Liver (tissue), 9 donors: ENCODE measurements around the gene NAA10. TPM values are rescaled to one million over a fixed set of nuclear protein-coding genes. Genes with fewer than 3 reads are reported as not detected.

Source experiments
- DNase-seq: peaks from one replicate; pipeline ENCODE4 v3.0.0-alpha.2; 2017; ENCODE audit warnings: low spot score
- H3K27ac ChIP-seq, 2 donors: one replicate each; pipeline ENCODE4 v1.7.0; 2013; ENCODE audit warnings: inconsistent platforms in 2 of 2, low read length in 2 of 2, control low read depth in 1 of 2, low read depth in 1 of 2, mild to moderate bottlenecking in 1 of 2
- H3K27me3 ChIP-seq, 4 donors: one replicate each; pipeline versions ENCODE4 v1.6.1 to v1.7.0; 2013; ENCODE audit warnings: low read length in 3 of 4, inconsistent platforms in 1 of 4, mild to moderate bottlenecking in 1 of 4, moderate library complexity in 1 of 4; ENCODE audit not compliant: control insufficient read depth in 4 of 4, insufficient read depth in 4 of 4
- H3K36me3 ChIP-seq, 4 donors: one replicate each; pipeline versions ENCODE4 v1.6.1 to v1.7.0; 2013; ENCODE audit warnings: low read length in 3 of 4, mild to moderate bottlenecking in 3 of 4, low read depth in 1 of 4, moderate library complexity in 1 of 4; ENCODE audit not compliant: control insufficient read depth in 4 of 4, insufficient read depth in 3 of 4
- H3K4me1 ChIP-seq, 4 donors: one replicate each; pipeline versions ENCODE4 v1.6.1 to v1.7.0; 2013; ENCODE audit warnings: low read length in 3 of 4, mild to moderate bottlenecking in 3 of 4, moderate library complexity in 1 of 4; ENCODE audit not compliant: control insufficient read depth in 4 of 4, insufficient read depth in 4 of 4
- H3K4me3 ChIP-seq, 3 donors: one replicate each; pipeline versions ENCODE4 v1.6.1 to v1.7.0; 2013; ENCODE audit warnings: low read length in 3 of 3, control low read depth in 1 of 3, low read depth in 1 of 3, mild to moderate bottlenecking in 1 of 3
- H3K9ac ChIP-seq, 2 donors: one replicate each; pipeline ENCODE4 v1.7.0; 2013; ENCODE audit warnings: low read length in 2 of 2, mild to moderate bottlenecking in 2 of 2, moderate library complexity in 2 of 2, control low read depth in 1 of 2, low read depth in 1 of 2
- H3K9me3 ChIP-seq, 4 donors: one replicate each; pipeline versions ENCODE4 v1.6.1 to v1.7.0; 2013; ENCODE audit warnings: low read length in 3 of 4; ENCODE audit not compliant: control insufficient read depth in 4 of 4
- EGR1 ChIP-seq, 2 donors: IDR thresholded peaks; 2 replicates each; pipeline ENCODE4 v1.6.1; 2016 to 2018; ENCODE audit warnings: antibody characterized with exemption in 2 of 2, low read depth in 2 of 2
- FOXA1 ChIP-seq: IDR thresholded peaks from 2 replicates; pipeline ENCODE4 v1.6.1; 2016; ENCODE audit warnings: antibody characterized with exemption
- GABPA ChIP-seq, 2 donors: IDR thresholded peaks in 1 of 2; conservative IDR thresholded peaks in 1 of 2; 2 replicates each; pipeline ENCODE4 v1.6.1; 2016; ENCODE audit warnings: antibody characterized with exemption in 2 of 2, mild to moderate bottlenecking in 1 of 2, moderate library complexity in 1 of 2
- HNF4A ChIP-seq, 2 donors: conservative IDR thresholded peaks; 2 replicates each; pipeline ENCODE4 v1.6.1; 2016; ENCODE audit warnings: antibody characterized with exemption in 2 of 2, mild to moderate bottlenecking in 2 of 2
- JUND ChIP-seq, 2 donors: IDR thresholded peaks; 2 replicates each; pipeline ENCODE4 v1.6.1; 2016; ENCODE audit warnings: antibody characterized with exemption in 2 of 2
- MAX ChIP-seq: IDR thresholded peaks from 2 replicates; pipeline ENCODE4 v1.6.1; 2016; ENCODE audit warnings: antibody characterized with exemption
- REST ChIP-seq: IDR thresholded peaks from 2 replicates; pipeline ENCODE4 v1.6.1; 2016; ENCODE audit warnings: antibody characterized with exemption, mild to moderate bottlenecking
- RXRA ChIP-seq, 2 donors: IDR thresholded peaks; 2 replicates each; pipeline ENCODE4 v1.6.1; 2017 to 2018; ENCODE audit warnings: antibody characterized with exemption in 2 of 2, mild to moderate bottlenecking in 1 of 2
- SP1 ChIP-seq: IDR thresholded peaks from 2 replicates; pipeline ENCODE4 v1.6.1; 2018; ENCODE audit warnings: antibody characterized with exemption, mild to moderate bottlenecking
- TAF1 ChIP-seq: conservative IDR thresholded peaks from 2 replicates; pipeline ENCODE4 v1.6.1; 2016; ENCODE audit warnings: antibody characterized with exemption, mild to moderate bottlenecking
- YY1 ChIP-seq: IDR thresholded peaks from 2 replicates; pipeline ENCODE4 v1.6.1; 2016; ENCODE audit warnings: antibody characterized with exemption, mild to moderate bottlenecking
- WGBS: extraction: QIAGEN DNeasy Blood & Tissue Kit; methylation state at CpG from one replicate; pipeline ENCODE4 v1.1.7; 2013; 5-methylcytosine and 5-hydroxymethylcytosine counted together
- polyA plus RNA-seq, 2 donors: library from polyadenylated mRNA; stranded (reverse) in 1 of 2; unstranded in 1 of 2; fragments of 200-250 nt in 1 of 2; fragments of >200 nt in 1 of 2; fragmentation: Nextera tagmentation in 1 of 2; extraction: Ambion mirVana in 1 of 2; gene quantifications; one replicate each; pipeline versions ENCODE4 v1.2.1 to v1.2.3, GENCODE V29; 2013 to 2015
- total RNA-seq, 2 donors: library from RNA; depleted of rRNA; stranded (reverse); fragments of >200 nt; gene quantifications; one replicate each; pipeline ENCODE4 v1.2.3, GENCODE V29; 2014
- TF ChIP-seq, protein P1 (sequence below): IDR thresholded peaks from 2 replicates; pipeline ENCODE4 v1.6.1; 2016; ENCODE audit warnings: antibody characterized with exemption
- donor health status: healthy.
- donor health status: healthy.
- donor health status: healthy.
- donor health status: healthy.
- donor health status: healthy.

NAA10 gene
- total and polyA plus RNA-seq, 4 donors: 20.5 to 58.8 (median 44.4) TPM

- H3K4me3 ChIP-seq: no peak overlapping the region
- peaks cover 6 to 53% (median 20%) of the 10 kb centered on the region in 4 donors for H3K36me3 ChIP-seq
- H3K27me3 ChIP-seq: no peaks in the 10 kb centered on the region
- no peak overlapping the region for H3K27ac ChIP-seq
- no peak overlapping the region for H3K9ac ChIP-seq
- 76% methylated on average over 19 of the region's 19 CpGs for WGBS
- H3K4me1 ChIP-seq: peaks cover 0 to 5% (median 0%) of the 10 kb centered on the region in 4 donors
- no peaks in the 10 kb centered on the region for H3K9me3 ChIP-seq
- DNase-seq: no peak
- TF ChIP-seq TAF1 (no peak), GABPA (IDR thresholded peaks at IDR 0.05 in 1 of 2, conservative IDR thresholded peaks at IDR 0.05 in 1 of 2) (no peak), JUND (IDR thresholded peaks at IDR 0.05) (no peak), REST (no peak), FOXA1 (no peak), EGR1 (IDR thresholded peaks at IDR 0.05; ENCODE audit: low read depth in 2 of 2) (no peak), HNF4A (conservative IDR thresholded peaks at IDR 0.05) (no peak), MAX (no peak)
- TF ChIP-seq, protein P1, sequence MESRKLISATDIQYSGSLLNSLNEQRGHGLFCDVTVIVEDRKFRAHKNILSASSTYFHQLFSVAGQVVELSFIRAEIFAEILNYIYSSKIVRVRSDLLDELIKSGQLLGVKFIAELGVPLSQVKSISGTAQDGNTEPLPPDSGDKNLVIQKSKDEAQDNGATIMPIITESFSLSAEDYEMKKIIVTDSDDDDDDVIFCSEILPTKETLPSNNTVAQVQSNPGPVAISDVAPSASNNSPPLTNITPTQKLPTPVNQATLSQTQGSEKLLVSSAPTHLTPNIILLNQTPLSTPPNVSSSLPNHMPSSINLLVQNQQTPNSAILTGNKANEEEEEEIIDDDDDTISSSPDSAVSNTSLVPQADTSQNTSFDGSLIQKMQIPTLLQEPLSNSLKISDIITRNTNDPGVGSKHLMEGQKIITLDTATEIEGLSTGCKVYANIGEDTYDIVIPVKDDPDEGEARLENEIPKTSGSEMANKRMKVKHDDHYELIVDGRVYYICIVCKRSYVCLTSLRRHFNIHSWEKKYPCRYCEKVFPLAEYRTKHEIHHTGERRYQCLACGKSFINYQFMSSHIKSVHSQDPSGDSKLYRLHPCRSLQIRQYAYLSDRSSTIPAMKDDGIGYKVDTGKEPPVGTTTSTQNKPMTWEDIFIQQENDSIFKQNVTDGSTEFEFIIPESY: no peak
Observed at GRCh38 chrX:153950127-153950526, 15.3 kb upstream of the NAA10 start.

DNA sequence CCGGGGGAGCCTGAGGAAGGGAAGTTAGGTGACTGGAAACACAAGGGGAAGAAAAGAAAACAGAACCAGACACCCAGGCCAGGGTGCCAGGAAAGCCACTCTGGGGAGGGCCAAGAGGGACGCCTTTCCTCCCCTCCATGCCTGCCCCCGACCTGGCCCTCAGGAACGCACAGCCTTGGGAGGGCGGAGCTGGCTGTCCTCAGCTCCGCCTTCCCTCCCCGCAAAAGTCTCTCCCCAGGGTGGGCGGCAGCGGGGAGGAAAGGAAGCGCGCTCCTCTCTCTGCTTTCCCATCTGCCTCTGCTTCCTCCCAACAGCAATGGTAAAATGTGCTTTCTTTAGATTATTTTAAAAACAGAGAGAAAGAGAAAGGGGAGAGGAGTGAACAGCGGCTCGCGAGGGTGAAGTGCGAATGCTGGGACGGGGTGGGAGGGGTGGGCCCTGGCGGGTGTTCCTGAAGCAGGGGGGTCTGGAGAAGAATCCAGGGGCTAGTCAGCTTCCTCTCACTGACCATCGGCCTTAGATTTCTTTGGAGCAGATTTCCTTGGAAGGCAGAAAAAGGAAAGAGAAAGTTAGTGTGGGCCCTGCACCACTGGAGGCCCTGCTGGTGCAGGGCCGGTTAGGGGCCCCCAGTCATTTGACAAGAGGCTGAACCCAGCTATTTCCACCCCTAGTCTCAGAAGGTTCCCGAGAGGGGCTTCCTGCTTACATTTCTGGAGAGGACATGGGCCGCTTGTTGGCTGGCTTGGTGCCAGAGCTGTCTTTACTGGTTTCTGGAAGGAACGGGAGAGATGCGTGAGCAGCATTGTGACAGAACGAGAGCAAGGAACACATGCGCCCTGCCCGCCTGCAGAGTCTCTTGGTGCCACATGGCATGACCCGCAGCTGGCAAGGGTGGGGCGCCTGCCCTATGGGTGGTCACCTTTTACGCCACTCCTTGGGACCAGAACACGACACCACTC lies 14.3 kb upstream of the NAA10 start:
- H3K27ac ChIP-seq: peak overlapping the region in 1 of 2 donors; percentile 12
- DNase-seq: no peak
- WGBS: 73% methylated on average over 30 of the region's 30 CpGs
- H3K4me1 ChIP-seq: peaks cover 0 to 5% (median 0%) of the 10 kb centered on the region in 4 donors
- no peaks in the 10 kb centered on the region for H3K9me3 ChIP-seq
- no peak overlapping the region for H3K9ac ChIP-seq
- H3K36me3 ChIP-seq: peaks cover 6 to 45% (median 18%) of the 10 kb centered on the region in 4 donors
- TF ChIP-seq SP1 (no peak), RXRA (IDR thresholded peaks at IDR 0.05) (no peak), MAX (no peak), YY1 (no peak), EGR1 (IDR thresholded peaks at IDR 0.05; ENCODE audit: low read depth in 2 of 2) (no peak)
- TF ChIP-seq, protein P1: no peak
- H3K4me3 ChIP-seq: no peak overlapping the region
- H3K27me3 ChIP-seq: no peaks in the 10 kb centered on the region
